ENCODE measurements around the gene PCDHB13.

DNA sequence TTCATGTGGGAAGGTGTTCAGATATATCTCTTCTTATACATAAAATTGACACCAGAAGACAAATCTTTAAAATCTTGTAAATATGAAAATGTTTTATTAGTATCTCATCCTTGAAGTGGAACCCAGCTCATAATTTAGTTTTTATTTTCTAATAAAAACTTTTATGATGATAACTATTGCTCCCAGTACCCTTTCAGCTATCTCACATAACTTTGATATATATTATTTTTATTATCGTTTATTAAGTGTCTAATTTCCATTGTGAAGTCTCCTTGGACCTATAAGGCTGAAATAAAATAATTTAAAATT lies 47.5 kb downstream of the PCDHB13 start:
- TF ChIP-seq, protein P1, sequence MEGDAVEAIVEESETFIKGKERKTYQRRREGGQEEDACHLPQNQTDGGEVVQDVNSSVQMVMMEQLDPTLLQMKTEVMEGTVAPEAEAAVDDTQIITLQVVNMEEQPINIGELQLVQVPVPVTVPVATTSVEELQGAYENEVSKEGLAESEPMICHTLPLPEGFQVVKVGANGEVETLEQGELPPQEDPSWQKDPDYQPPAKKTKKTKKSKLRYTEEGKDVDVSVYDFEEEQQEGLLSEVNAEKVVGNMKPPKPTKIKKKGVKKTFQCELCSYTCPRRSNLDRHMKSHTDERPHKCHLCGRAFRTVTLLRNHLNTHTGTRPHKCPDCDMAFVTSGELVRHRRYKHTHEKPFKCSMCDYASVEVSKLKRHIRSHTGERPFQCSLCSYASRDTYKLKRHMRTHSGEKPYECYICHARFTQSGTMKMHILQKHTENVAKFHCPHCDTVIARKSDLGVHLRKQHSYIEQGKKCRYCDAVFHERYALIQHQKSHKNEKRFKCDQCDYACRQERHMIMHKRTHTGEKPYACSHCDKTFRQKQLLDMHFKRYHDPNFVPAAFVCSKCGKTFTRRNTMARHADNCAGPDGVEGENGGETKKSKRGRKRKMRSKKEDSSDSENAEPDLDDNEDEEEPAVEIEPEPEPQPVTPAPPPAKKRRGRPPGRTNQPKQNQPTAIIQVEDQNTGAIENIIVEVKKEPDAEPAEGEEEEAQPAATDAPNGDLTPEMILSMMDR (IDR thresholded peaks at IDR 0.05), result no peak
- no peak for TF ChIP-seq POLR2A (IDR thresholded peaks at IDR 0.05)
